K562 (cell line): ENCODE results near the gene RNF207. TPM values are rescaled to one million over a fixed set of nuclear protein-coding genes. Genes with fewer than 3 reads are reported as not detected.

ENCODE experiments used
- ATAC-seq: fragments of 200-7000 bp; cut with Tn5 transposase; 3 replicates; pipeline ENCODE4 v1.9.1; 2020; ENCODE audit warnings: moderate library complexity
- BruUV-seq: library from RNA; stranded (reverse); fragments of 400-500 nt; replicated peaks from 2 replicates; lab custom pipeline; 2021; lab: Mats Ljungman, UMichigan
- CTCF ChIA-PET: fragments of 300-600 bp; formaldehyde crosslinking; extraction: SDS; loops from one replicate; lab custom pipeline; 2021; ENCODE audit warnings: low intra/inter-chr PET ratio; lab: Yijun Ruan, JAX
- POLR2A ChIA-PET: fragments of 300-600, 350-650 bp; sonication (Branson Sonifier 250); formaldehyde crosslinking; extraction: SDS; loops from one replicate; lab custom pipeline; 2021; ENCODE audit warnings: antibody characterized with exemption, inconsistent platforms; lab: Yijun Ruan, JAX
- DNase-seq, 4 experiments: peaks; one replicate each; pipeline versions ENCODE4 v3.0.0 to v3.0.0-alpha.2; 2011 to 2018; ENCODE audit warnings: low spot score in 3 of 4, mixed read lengths in 3 of 4; ENCODE audit errors: extremely low read depth in 1 of 4
- FAIRE-seq: peaks from 2 replicates; lab custom pipeline; 2011; peaks lifted over from hg19 to GRCh38; lab: Jason Lieb, UNC
- H2AFZ ChIP-seq: 2 replicates; pipeline ENCODE4 v1.6.0; 2011; ENCODE audit warnings: low read depth, low read length, control low read depth, inconsistent platforms
- H3K27ac ChIP-seq: fragments of 200-600 bp; 3 replicates; pipeline ENCODE4 v1.8.0; 2011; ENCODE audit warnings: low read depth, mild to moderate bottlenecking, control low read depth, inconsistent platforms, low read length, moderate library complexity, mixed read lengths; ENCODE audit errors: extremely low read depth
- H3K27me3 ChIP-seq, 2 experiments: fragments of 300-600 bp in 1 of 2; 2 replicates in 1 of 2; 3 replicates in 1 of 2; pipeline versions ENCODE4 v1.6.0 to v1.8.0; 2011; ENCODE audit warnings: inconsistent platforms in 2 of 2, low read length in 2 of 2, mild to moderate bottlenecking in 1 of 2, mixed read lengths in 1 of 2, moderate library complexity in 1 of 2; ENCODE audit not compliant: control insufficient read depth in 2 of 2, insufficient read depth in 2 of 2
- H3K36me3 ChIP-seq: fragments of 300-600 bp; 3 replicates; pipeline ENCODE4 v1.8.0; 2011; ENCODE audit warnings: mild to moderate bottlenecking, low read length, inconsistent platforms; ENCODE audit not compliant: control insufficient read depth, insufficient read depth
- H3K4me1 ChIP-seq, 2 experiments: fragments of 200-600 bp in 1 of 2; replicated peaks in 1 of 2; 2 replicates in 1 of 2; 3 replicates in 1 of 2; pipeline versions ENCODE4 v1.5.1 to v1.8.0; 2011; ENCODE audit warnings: inconsistent platforms in 2 of 2, low read length in 2 of 2, mild to moderate bottlenecking in 1 of 2, mixed read lengths in 1 of 2, moderate library complexity in 1 of 2; ENCODE audit not compliant: control insufficient read depth in 2 of 2, insufficient read depth in 2 of 2
- H3K4me2 ChIP-seq: 2 replicates; pipeline ENCODE4 v1.6.1; 2011; ENCODE audit warnings: low read length, control low read depth, inconsistent platforms, mixed read lengths; ENCODE audit not compliant: insufficient read depth
- H3K4me3 ChIP-seq: fragments of 200-600 bp; sonication (generic), shearing (Covaris generic); 2 replicates; pipeline ENCODE4 v1.5.1; 2016; ENCODE audit warnings: control low read depth, inconsistent platforms
- H3K79me2 ChIP-seq: fragments of 200-600 bp; 3 replicates; pipeline ENCODE4 v1.8.0; 2011; ENCODE audit warnings: low read length, inconsistent platforms; ENCODE audit not compliant: control insufficient read depth, insufficient read depth
- H3K9ac ChIP-seq, 2 experiments: 2 replicates each; pipeline versions ENCODE4 v1.6.0 to v1.6.1; 2011; ENCODE audit warnings: low read depth in 2 of 2, low read length in 2 of 2, control low read depth in 1 of 2, inconsistent platforms in 1 of 2, mild to moderate bottlenecking in 1 of 2, mixed read lengths in 1 of 2; ENCODE audit not compliant: insufficient read depth in 1 of 2
- H3K9me1 ChIP-seq: one replicate; pipeline ENCODE4 v1.6.0; 2011; ENCODE audit warnings: inconsistent platforms, mild to moderate bottlenecking, low read length, moderate library complexity; ENCODE audit not compliant: control insufficient read depth, insufficient read depth
- H3K9me3 ChIP-seq: replicated peaks from 2 replicates; pipeline ENCODE4 v1.5.1; 2011; ENCODE audit warnings: low read depth, low read length, inconsistent platforms; ENCODE audit not compliant: control insufficient read depth, insufficient read depth
- H4K20me1 ChIP-seq: replicated peaks from 2 replicates; pipeline ENCODE4 v1.6.1; 2011; ENCODE audit warnings: low read length, inconsistent platforms, mixed read lengths; ENCODE audit not compliant: control insufficient read depth, insufficient read depth
- CBX8 ChIP-seq: fragments of 200-600 bp; sonication (generic); IDR thresholded peaks from 2 replicates; pipeline ENCODE4 v1.6.1; 2012; ENCODE audit warnings: borderline replicate concordance, mixed run types, low read depth, mild to moderate bottlenecking, moderate library complexity, mixed read lengths, low read length, control low read depth, inconsistent platforms; ENCODE audit not compliant: poor library complexity, severe bottlenecking; ENCODE audit errors: extremely low read depth
- ESRRA ChIP-seq: fragments of 450-650 bp; IDR thresholded peaks from 2 replicates; pipeline ENCODE4 v1.6.1; 2014; ENCODE audit warnings: low read depth, mild to moderate bottlenecking, moderate library complexity, borderline replicate concordance
- KDM1A ChIP-seq, 2 experiments: fragments of 450-650 bp; IDR thresholded peaks; 2 replicates each; pipeline ENCODE4 v1.6.1; 2016; ENCODE audit warnings: mild to moderate bottlenecking in 2 of 2
- WGBS: fragments of 100-300 bp; shearing (Covaris generic); methylation state at CpG from one replicate; pipeline ENCODE4 v1.1.6; 2016; ENCODE audit warnings: low coverage, mixed read lengths; ENCODE audit not compliant: insufficient coverage; ENCODE audit errors: missing lambda C conversion rate; 5-methylcytosine and 5-hydroxymethylcytosine counted together
- in situ Hi-C: fragments of 300-500 bp; cut with MboI; formaldehyde crosslinking; loops from 4 replicates; pipeline ENCODE4 v1.15.0; 2018; ENCODE audit warnings: inconsistent platforms, mixed read lengths
- intact Hi-C: fragments of 100-400 bp; cut with micrococcal nuclease; formaldehyde crosslinking; loops from 2 replicates; pipeline ENCODE4 v1.14.2; 2022
- polyA plus RNA-seq, 8 experiments: library from polyadenylated mRNA; depleted of rRNA in 4 of 8; stranded (reverse) in 5 of 8; unstranded in 3 of 8; fragments of >200 nt; fragmentation: Nextera tagmentation in 2 of 8; fragmentation: Illumina TruSeq in 1 of 8; extraction: Ambion mirVana in 2 of 8; extraction: Trizol in 1 of 8; gene quantifications; 2 replicates each; pipeline versions ENCODE4 v1.2.1 to v1.2.3, GENCODE V29; 2011 to 2014; ENCODE audit warnings: inconsistent platforms in 1 of 8, missing spikeins in 1 of 8
- total RNA-seq, 7 experiments: library from RNA; depleted of rRNA in 6 of 7; stranded (reverse); fragments of >200 nt in 6 of 7; fragmentation: Illumina TruSeq in 2 of 7; extraction: Trizol in 2 of 7; gene quantifications; 2 replicates each; pipeline versions ENCODE4 v1.2.1 to v1.2.3, GENCODE V29; 2011 to 2021; ENCODE audit warnings: low replicate concordance in 1 of 7

Gene RNF207
- total and polyA plus RNA-seq, 9 of the 15 experiments (the other 6 are each of a cell fraction or from before 2014, with no cell fraction given): 2.7 to 30.6 (median 12.9) TPM

- BruUV-seq: no TSS peak
- no peak for DNase-seq
- Histone ChIP-seq H2AFZ (no peak overlapping the region), H3K4me3 (no peak overlapping the region), H3K9me1 (peaks cover 3% of the 10 kb centered on the region), H3K9ac (no peak overlapping the region), H4K20me1 (peaks cover 55% of the 10 kb centered on the region), H3K36me3 (no peaks in the 10 kb centered on the region), H3K9me3 (no peaks in the 10 kb centered on the region), H3K79me2 (no peaks in the 10 kb centered on the region), H3K4me1 (peaks cover 0 to 3% of the 10 kb centered on the region in 2 experiments; a peak in 2 of 5 replicates), H3K4me2 (no peak overlapping the region), H3K27me3 (peaks cover 57 to 89% of the 10 kb centered on the region in 2 experiments), H3K27ac (no peak overlapping the region)
- no peak for ATAC-seq
- intact Hi-C loops (no loop called here), in situ Hi-C loops (no loop called here)
- 2% methylated on average over 15 of the region's 15 CpGs for WGBS
- TF ChIP-seq ESRRA (peak; percentile 51), CBX8 (no peak), KDM1A (IDR thresholded peaks at IDR 0.05) (no peak)
- ChIA-PET CTCF (no interaction called here), POLR2A (no interaction called here)
- FAIRE-seq: peak; percentile 23
Measured at GRCh38 chr1:6163191-6163972, 42.5 kb upstream of the RNF207 start.
